ENCODE results near the gene SCAMP5. TPM values are rescaled to one million over a fixed set of nuclear protein-coding genes. Genes with fewer than 3 reads are reported as not detected.

SCAMP5 gene
- total RNA-seq, 1 donor from 2014 or later: 16.4 TPM

- no peaks in the 10 kb centered on the region for H3K9me3 Mint-ChIP-seq
- H3K4me1 Mint-ChIP-seq: peaks cover 7% of the 10 kb centered on the region
- H2AFZ ChIP-seq (replicated peaks): peak overlapping the region; percentile 100
- H3K9ac ChIP-seq: peak overlapping the region; percentile 22
- peaks cover 9% of the 10 kb centered on the region for H3K36me3 Mint-ChIP-seq
- H4K20me1 ChIP-seq (ENCODE audit: low read depth): peaks cover 19% of the 10 kb centered on the region
- H3K9me3 ChIP-seq (ENCODE audit: low read depth): no peaks in the 10 kb centered on the region
- peak overlapping the region; percentile 85 for H3K4me3 Mint-ChIP-seq
- H3K27ac ChIP-seq: no peak overlapping the region
- H3F3A ChIP-seq (ENCODE audit: low read depth): no peaks in the 10 kb centered on the region
- H3K4me3 ChIP-seq: peak overlapping the region; percentile 99
- H3K4me1 ChIP-seq: peaks cover 6% of the 10 kb centered on the region
- peak; percentile 16 for TF ChIP-seq CTCF (IDR thresholded peaks at IDR 0.05)
- no peak for TF ChIP-seq EZH2phosphoT487 (IDR thresholded peaks at IDR 0.05)
- TF ChIP-seq EZH2 (IDR thresholded peaks at IDR 0.05): no peak
- H3K4me2 ChIP-seq: peak overlapping the region; percentile 88
- DNase-seq (ENCODE audit: low spot score): peak; percentile 66
- no peaks in the 10 kb centered on the region for H3K36me3 ChIP-seq
- H3K79me2 ChIP-seq (ENCODE audit: low read depth): peaks cover 14% of the 10 kb centered on the region
- H3K27ac Mint-ChIP-seq: no peak overlapping the region
- peaks cover 30% of the 10 kb centered on the region for H3K27me3 Mint-ChIP-seq (ENCODE audit: insufficient read depth, low read depth)
- H3K27me3 ChIP-seq: peaks cover 30% of the 10 kb centered on the region
Observed at GRCh38 chr15:74995779-74996765, 709 bp downstream of the SCAMP5 start.

GRCh38 chr15:74997141-74997540 is 1.8 kb downstream of the SCAMP5 start:
- no peaks in the 10 kb centered on the region for H3K9me3 ChIP-seq (ENCODE audit: low read depth)
- H3K27me3 Mint-ChIP-seq (ENCODE audit: insufficient read depth, low read depth): peaks cover 27% of the 10 kb centered on the region
- peaks cover 14% of the 10 kb centered on the region for H3K79me2 ChIP-seq (ENCODE audit: low read depth)
- H3K4me1 Mint-ChIP-seq: peaks cover 7% of the 10 kb centered on the region
- no peak for TF ChIP-seq EZH2 (IDR thresholded peaks at IDR 0.05)
- TF ChIP-seq CTCF (IDR thresholded peaks at IDR 0.05): no peak
- no peak for TF ChIP-seq EZH2phosphoT487 (IDR thresholded peaks at IDR 0.05)
- peaks cover 19% of the 10 kb centered on the region for H3K27me3 ChIP-seq
- H3K4me3 ChIP-seq: peak overlapping the region; percentile 99
- H3K4me3 Mint-ChIP-seq: peak overlapping the region; percentile 12
- H3F3A ChIP-seq (ENCODE audit: low read depth): no peaks in the 10 kb centered on the region
- no peak overlapping the region for H2AFZ ChIP-seq (replicated peaks)
- DNase-seq (ENCODE audit: low spot score): no peak
- H3K9me3 Mint-ChIP-seq: no peaks in the 10 kb centered on the region
- no peak overlapping the region for H3K27ac Mint-ChIP-seq
- H3K36me3 Mint-ChIP-seq: peaks cover 9% of the 10 kb centered on the region
- no peak overlapping the region for H3K9ac ChIP-seq
- H3K36me3 ChIP-seq: no peaks in the 10 kb centered on the region
- H3K4me1 ChIP-seq: peaks cover 6% of the 10 kb centered on the region
- no peak overlapping the region for H3K27ac ChIP-seq
- H4K20me1 ChIP-seq (ENCODE audit: low read depth): peaks cover 19% of the 10 kb centered on the region
- H3K4me2 ChIP-seq: peak overlapping the region; percentile 88

GRCh38 chr15:74997543-74997942 is 2.2 kb downstream of the SCAMP5 start:
- Histone ChIP-seq H2AFZ (replicated peaks) (no peak overlapping the region), H3F3A (ENCODE audit: low read depth) (no peaks in the 10 kb centered on the region), H3K36me3 (no peaks in the 10 kb centered on the region), H3K27ac (no peak overlapping the region), H3K4me2 (no peak overlapping the region), H3K27me3 (peaks cover 16% of the 10 kb centered on the region), H3K9me3 (ENCODE audit: low read depth) (no peaks in the 10 kb centered on the region), H3K79me2 (ENCODE audit: low read depth) (peaks cover 14% of the 10 kb centered on the region), H4K20me1 (ENCODE audit: low read depth) (peaks cover 19% of the 10 kb centered on the region), H3K4me3 (no peak overlapping the region), H3K9ac (no peak overlapping the region), H3K4me1 (peaks cover 6% of the 10 kb centered on the region)
- H3K27ac Mint-ChIP-seq: no peak overlapping the region
- no peak for DNase-seq (ENCODE audit: low spot score)
- H3K27me3 Mint-ChIP-seq (ENCODE audit: insufficient read depth, low read depth): peaks cover 26% of the 10 kb centered on the region
- H3K4me3 Mint-ChIP-seq: no peak overlapping the region
- peaks cover 9% of the 10 kb centered on the region for H3K36me3 Mint-ChIP-seq
- no peak for TF ChIP-seq EZH2phosphoT487 (IDR thresholded peaks at IDR 0.05)
- TF ChIP-seq CTCF (IDR thresholded peaks at IDR 0.05): no peak
- no peak for TF ChIP-seq EZH2 (IDR thresholded peaks at IDR 0.05)
- no peaks in the 10 kb centered on the region for H3K9me3 Mint-ChIP-seq
- peaks cover 7% of the 10 kb centered on the region for H3K4me1 Mint-ChIP-seq
